ENCODE data around the gene NLRC5.
"Not testable (repeated sequence)": the region's sequence is repeated elsewhere in the genome, so short reads cannot be mapped to it uniquely, and the experiment has no call there.

Gene NLRC5

GRCh38 chr16:57094911-57095310 is 105.6 kb downstream of the NLRC5 start:
- TF ChIP-seq CTCF (conservative IDR thresholded peaks at IDR 0.05; ENCODE audit: low read depth, low read length), result no peak
- no peak overlapping the region for H3K4me3 ChIP-seq (ENCODE audit: low read depth, low read length)
- DNase-seq (ENCODE audit: low read depth), result no peak

GRCh38 chr16:57096192-57096591 is 106.8 kb downstream of the NLRC5 start:
- no peak overlapping the region for H3K4me3 ChIP-seq (ENCODE audit: low read depth, low read length)
- DNase-seq (ENCODE audit: low read depth), result no peak
- no peak for TF ChIP-seq CTCF (conservative IDR thresholded peaks at IDR 0.05; ENCODE audit: low read depth, low read length)

GRCh38 chr16:57096793-57097192 is 107.4 kb downstream of the NLRC5 start:
- no peak overlapping the region for H3K4me3 ChIP-seq (ENCODE audit: low read depth, low read length)
- no peak for DNase-seq (ENCODE audit: low read depth)
- TF ChIP-seq CTCF (conservative IDR thresholded peaks at IDR 0.05; ENCODE audit: low read depth, low read length), result no peak

GRCh38 chr16:57098188-57098841 is 109.0 kb downstream of the NLRC5 start:
- no peak for TF ChIP-seq CTCF (conservative IDR thresholded peaks at IDR 0.05; ENCODE audit: low read depth, low read length)
- H3K4me3 ChIP-seq (ENCODE audit: low read depth, low read length), result no peak overlapping the region
- no peak for DNase-seq (ENCODE audit: low read depth)

GRCh38 chr16:57099965-57100364 is 110.6 kb downstream of the NLRC5 start:
- DNase-seq (ENCODE audit: low read depth); H3K4me3 ChIP-seq (ENCODE audit: low read depth, low read length): not testable (repeated sequence)

GRCh38 chr16:57100445-57100844 is 111.1 kb downstream of the NLRC5 start:
- H3K4me3 ChIP-seq (ENCODE audit: low read depth, low read length), result no peak overlapping the region
- no peak for TF ChIP-seq CTCF (conservative IDR thresholded peaks at IDR 0.05; ENCODE audit: low read depth, low read length)
- no peak for DNase-seq (ENCODE audit: low read depth)

GRCh38 chr16:57102888-57103851 is 113.8 kb downstream of the NLRC5 start:
- TF ChIP-seq CTCF (conservative IDR thresholded peaks at IDR 0.05; ENCODE audit: low read depth, low read length), result no peak
- DNase-seq (ENCODE audit: low read depth), result no peak

More at GRCh38 chr16:57102888-57103851, 113.8 kb downstream of the NLRC5 start:
- no peak overlapping the region for H3K4me3 ChIP-seq (ENCODE audit: low read depth, low read length)

Measured in choroid plexus epithelial cell (primary cell).